ENCODE results near the gene TBC1D16. TPM values are rescaled to one million over a fixed set of nuclear protein-coding genes. Genes with fewer than 3 reads are reported as not detected.

The TBC1D16 gene
- total RNA-seq, 1 experiment from 2014 or later: 96.1 TPM

DNA sequence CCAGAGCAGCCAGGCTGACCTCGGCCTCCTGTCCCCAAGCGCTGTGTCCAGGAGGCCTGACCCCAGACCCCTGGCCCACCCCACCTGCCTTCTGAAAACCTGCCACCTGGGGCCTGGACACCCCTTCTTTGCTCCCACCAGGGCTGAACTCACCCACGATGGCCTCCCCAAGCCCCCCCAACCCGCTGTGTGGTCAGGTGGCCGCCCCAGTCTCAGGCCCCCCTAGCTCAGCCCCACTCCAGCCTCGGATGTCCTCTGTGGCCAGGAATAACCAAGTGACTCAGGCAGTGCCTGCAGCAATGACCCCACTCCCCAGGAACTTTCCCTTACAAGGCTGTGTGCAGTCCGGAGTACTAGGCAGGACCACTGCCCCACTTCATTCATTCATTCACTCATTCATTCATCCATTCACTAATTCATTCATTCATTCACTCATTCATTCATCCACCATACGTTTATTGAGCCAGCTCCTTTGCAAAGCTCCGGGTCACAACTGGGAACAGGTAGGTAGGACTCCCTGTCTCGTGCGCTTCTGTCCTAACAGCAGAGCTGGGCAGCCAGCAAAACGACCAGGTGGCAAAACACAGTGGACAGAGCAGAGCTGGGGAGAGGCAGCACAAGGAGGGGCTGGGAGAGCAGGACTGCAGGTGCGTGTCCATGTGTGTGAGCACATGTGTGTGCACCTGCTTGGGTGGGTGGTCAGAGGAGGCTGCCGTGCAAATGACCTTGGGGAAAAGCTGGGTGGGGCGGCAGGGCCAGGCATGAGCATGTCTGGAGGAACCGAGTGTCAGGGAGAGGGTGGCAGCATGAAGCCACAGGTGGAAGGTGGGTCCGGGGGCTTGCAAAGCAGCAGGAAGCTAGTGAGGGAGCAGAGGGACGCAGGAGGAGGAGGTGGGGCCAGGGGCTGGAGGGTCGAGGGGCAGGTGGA, 120.6 kb downstream of the TBC1D16 start:
- ChIA-PET CTCF (interaction anchor here (0.6 to 3.3 kb wide), 28 partner anchors 9 to 193 kb away, joined by 3 to 27 read pairs (median 5); partner anchors contain the start of genes CBX4, CBX8 and GAA), POLR2A (no interaction called here)
- ATAC-seq (no peak), DNase-seq (ENCODE audit: low spot score) (no peak)
- Mint-ChIP-seq H3K9me3 (no peaks in the 10 kb centered on the region), H3K27me3 (ENCODE audit: low read depth) (no peaks in the 10 kb centered on the region), H3K4me3 (no peak overlapping the region), H3K4me1 (peaks cover 4% of the 10 kb centered on the region; the same call in 1 of the 2 replicates), H3K27ac (peak overlapping the region; percentile 13; the same call in 1 of the 2 replicates), H3K36me3 (no peaks in the 10 kb centered on the region)
- TF ChIP-seq, protein P1, sequence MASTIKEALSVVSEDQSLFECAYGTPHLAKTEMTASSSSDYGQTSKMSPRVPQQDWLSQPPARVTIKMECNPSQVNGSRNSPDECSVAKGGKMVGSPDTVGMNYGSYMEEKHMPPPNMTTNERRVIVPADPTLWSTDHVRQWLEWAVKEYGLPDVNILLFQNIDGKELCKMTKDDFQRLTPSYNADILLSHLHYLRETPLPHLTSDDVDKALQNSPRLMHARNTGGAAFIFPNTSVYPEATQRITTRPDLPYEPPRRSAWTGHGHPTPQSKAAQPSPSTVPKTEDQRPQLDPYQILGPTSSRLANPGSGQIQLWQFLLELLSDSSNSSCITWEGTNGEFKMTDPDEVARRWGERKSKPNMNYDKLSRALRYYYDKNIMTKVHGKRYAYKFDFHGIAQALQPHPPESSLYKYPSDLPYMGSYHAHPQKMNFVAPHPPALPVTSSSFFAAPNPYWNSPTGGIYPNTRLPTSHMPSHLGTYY (CRISPR knock-in tag; IDR thresholded peaks at IDR 0.05): no peak
- TF ChIP-seq JAZF1 (CRISPR knock-in tag; IDR thresholded peaks at IDR 0.05) (no peak), TCF7 (CRISPR knock-in tag; IDR thresholded peaks at IDR 0.05; ENCODE audit: low read depth) (no peak), CREB1 (CRISPR knock-in tag; IDR thresholded peaks at IDR 0.05) (no peak), ZNF138 (CRISPR knock-in tag; conservative IDR thresholded peaks at IDR 0.05) (no peak), FOXK1 (CRISPR knock-in tag; IDR thresholded peaks at IDR 0.05) (no peak)
- TF ChIP-seq, protein P2, sequence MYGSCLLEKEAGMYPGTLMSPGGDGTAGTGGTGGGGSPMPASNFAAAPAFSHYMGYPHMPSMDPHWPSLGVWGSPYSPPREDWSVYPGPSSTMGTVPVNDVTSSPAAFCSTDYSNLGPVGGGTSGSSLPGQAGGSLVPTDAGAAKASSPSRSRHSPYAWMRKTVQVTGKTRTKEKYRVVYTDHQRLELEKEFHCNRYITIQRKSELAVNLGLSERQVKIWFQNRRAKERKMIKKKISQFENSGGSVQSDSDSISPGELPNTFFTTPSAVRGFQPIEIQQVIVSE (CRISPR knock-in tag; IDR thresholded peaks at IDR 0.05; ENCODE audit: borderline replicate concordance): no peak
- TF ChIP-seq, protein P3, sequence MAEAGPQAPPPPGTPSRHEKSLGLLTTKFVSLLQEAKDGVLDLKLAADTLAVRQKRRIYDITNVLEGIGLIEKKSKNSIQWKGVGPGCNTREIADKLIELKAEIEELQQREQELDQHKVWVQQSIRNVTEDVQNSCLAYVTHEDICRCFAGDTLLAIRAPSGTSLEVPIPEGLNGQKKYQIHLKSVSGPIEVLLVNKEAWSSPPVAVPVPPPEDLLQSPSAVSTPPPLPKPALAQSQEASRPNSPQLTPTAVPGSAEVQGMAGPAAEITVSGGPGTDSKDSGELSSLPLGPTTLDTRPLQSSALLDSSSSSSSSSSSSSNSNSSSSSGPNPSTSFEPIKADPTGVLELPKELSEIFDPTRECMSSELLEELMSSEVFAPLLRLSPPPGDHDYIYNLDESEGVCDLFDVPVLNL (CRISPR knock-in tag; IDR thresholded peaks at IDR 0.05; ENCODE audit: borderline replicate concordance, low read depth): no peak

DNA sequence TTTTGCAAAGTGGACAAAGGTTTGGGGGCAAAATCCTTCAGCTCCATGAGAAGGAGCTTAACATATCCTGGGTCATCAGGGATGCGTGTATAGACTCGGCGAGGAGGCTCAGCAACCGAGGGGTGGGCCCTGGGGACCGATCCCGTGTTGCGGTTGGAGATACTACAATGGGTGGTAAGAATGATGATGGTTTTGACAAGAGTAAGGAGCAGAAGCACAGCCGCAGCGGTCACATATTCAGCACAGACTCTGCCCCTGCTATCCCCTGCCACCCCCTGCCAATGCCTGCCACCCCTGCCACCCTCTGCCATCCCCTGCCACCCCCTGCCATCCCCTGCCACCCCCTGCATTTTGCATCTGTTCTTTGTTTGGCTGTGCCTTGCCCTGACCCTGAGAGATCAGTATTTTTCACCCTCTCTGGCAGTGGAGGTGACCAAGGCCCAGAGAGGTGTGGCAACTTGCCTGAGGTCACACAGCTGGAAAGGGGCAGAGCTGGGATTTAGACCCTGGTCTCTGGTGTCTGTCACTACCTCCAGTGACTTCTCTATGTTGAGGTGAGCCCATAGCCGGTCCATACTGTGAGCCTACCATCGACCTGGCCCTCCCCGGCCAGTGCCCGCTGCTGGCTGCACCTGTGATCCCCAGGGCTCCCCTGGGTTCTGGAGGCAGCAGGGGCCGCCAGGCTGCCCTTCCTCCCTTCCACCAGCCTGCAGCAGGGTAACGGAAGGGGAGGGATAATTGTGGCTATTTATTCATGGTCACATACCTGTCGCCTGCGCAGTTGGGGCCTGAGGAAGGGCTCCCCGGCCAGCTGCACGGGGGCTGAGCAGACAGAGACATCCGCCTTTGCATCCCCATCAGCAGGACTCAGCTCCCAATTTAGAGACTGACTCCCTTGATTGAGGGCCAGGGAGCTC, 121.5 kb downstream of the TBC1D16 start:
- Mint-ChIP-seq H3K4me3 (no peak overlapping the region), H3K27me3 (ENCODE audit: low read depth) (no peaks in the 10 kb centered on the region), H3K36me3 (no peaks in the 10 kb centered on the region), H3K27ac (no peak overlapping the region), H3K4me1 (peaks cover 4% of the 10 kb centered on the region; the same call in 1 of the 2 replicates), H3K9me3 (no peaks in the 10 kb centered on the region)
- DNase-seq (ENCODE audit: low spot score) (no peak), ATAC-seq (no peak)
- POLR2A ChIA-PET: no interaction called here
- CTCF ChIA-PET: interaction anchor here (1.0 to 3.3 kb wide), 4 partner anchors 56 to 75 kb away, joined by 3 to 27 read pairs (median 10); partner anchors contain the start of gene CBX4
- TF ChIP-seq ZNF121 (CRISPR knock-in tag; IDR thresholded peaks at IDR 0.05): no peak
- no peak for TF ChIP-seq ZNF423 (CRISPR knock-in tag; IDR thresholded peaks at IDR 0.05)
- TF ChIP-seq, protein P4, sequence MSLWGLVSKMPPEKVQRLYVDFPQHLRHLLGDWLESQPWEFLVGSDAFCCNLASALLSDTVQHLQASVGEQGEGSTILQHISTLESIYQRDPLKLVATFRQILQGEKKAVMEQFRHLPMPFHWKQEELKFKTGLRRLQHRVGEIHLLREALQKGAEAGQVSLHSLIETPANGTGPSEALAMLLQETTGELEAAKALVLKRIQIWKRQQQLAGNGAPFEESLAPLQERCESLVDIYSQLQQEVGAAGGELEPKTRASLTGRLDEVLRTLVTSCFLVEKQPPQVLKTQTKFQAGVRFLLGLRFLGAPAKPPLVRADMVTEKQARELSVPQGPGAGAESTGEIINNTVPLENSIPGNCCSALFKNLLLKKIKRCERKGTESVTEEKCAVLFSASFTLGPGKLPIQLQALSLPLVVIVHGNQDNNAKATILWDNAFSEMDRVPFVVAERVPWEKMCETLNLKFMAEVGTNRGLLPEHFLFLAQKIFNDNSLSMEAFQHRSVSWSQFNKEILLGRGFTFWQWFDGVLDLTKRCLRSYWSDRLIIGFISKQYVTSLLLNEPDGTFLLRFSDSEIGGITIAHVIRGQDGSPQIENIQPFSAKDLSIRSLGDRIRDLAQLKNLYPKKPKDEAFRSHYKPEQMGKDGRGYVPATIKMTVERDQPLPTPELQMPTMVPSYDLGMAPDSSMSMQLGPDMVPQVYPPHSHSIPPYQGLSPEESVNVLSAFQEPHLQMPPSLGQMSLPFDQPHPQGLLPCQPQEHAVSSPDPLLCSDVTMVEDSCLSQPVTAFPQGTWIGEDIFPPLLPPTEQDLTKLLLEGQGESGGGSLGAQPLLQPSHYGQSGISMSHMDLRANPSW (CRISPR knock-in tag; conservative IDR thresholded peaks at IDR 0.05; ENCODE audit: low read depth): no peak
- TF ChIP-seq, protein P5, sequence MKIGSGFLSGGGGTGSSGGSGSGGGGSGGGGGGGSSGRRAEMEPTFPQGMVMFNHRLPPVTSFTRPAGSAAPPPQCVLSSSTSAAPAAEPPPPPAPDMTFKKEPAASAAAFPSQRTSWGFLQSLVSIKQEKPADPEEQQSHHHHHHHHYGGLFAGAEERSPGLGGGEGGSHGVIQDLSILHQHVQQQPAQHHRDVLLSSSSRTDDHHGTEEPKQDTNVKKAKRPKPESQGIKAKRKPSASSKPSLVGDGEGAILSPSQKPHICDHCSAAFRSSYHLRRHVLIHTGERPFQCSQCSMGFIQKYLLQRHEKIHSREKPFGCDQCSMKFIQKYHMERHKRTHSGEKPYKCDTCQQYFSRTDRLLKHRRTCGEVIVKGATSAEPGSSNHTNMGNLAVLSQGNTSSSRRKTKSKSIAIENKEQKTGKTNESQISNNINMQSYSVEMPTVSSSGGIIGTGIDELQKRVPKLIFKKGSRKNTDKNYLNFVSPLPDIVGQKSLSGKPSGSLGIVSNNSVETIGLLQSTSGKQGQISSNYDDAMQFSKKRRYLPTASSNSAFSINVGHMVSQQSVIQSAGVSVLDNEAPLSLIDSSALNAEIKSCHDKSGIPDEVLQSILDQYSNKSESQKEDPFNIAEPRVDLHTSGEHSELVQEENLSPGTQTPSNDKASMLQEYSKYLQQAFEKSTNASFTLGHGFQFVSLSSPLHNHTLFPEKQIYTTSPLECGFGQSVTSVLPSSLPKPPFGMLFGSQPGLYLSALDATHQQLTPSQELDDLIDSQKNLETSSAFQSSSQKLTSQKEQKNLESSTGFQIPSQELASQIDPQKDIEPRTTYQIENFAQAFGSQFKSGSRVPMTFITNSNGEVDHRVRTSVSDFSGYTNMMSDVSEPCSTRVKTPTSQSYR (CRISPR knock-in tag; IDR thresholded peaks at IDR 0.05): no peak
- TF ChIP-seq, protein P6, sequence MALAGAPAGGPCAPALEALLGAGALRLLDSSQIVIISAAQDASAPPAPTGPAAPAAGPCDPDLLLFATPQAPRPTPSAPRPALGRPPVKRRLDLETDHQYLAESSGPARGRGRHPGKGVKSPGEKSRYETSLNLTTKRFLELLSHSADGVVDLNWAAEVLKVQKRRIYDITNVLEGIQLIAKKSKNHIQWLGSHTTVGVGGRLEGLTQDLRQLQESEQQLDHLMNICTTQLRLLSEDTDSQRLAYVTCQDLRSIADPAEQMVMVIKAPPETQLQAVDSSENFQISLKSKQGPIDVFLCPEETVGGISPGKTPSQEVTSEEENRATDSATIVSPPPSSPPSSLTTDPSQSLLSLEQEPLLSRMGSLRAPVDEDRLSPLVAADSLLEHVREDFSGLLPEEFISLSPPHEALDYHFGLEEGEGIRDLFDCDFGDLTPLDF (CRISPR knock-in tag; IDR thresholded peaks at IDR 0.05): no peak
- no peak for TF ChIP-seq MYBL2 (CRISPR knock-in tag; IDR thresholded peaks at IDR 0.05)
- TF ChIP-seq NR1H2 (CRISPR knock-in tag; IDR thresholded peaks at IDR 0.05): no peak
- TF ChIP-seq, protein P7, sequence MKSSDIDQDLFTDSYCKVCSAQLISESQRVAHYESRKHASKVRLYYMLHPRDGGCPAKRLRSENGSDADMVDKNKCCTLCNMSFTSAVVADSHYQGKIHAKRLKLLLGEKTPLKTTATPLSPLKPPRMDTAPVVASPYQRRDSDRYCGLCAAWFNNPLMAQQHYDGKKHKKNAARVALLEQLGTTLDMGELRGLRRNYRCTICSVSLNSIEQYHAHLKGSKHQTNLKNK (CRISPR knock-in tag; IDR thresholded peaks at IDR 0.05): no peak
- no peak for TF ChIP-seq RORB (CRISPR knock-in tag; IDR thresholded peaks at IDR 0.05)
- TF ChIP-seq FOXJ3 (CRISPR knock-in tag; IDR thresholded peaks at IDR 0.05; ENCODE audit: borderline replicate concordance): no peak
- TF ChIP-seq, protein P8, sequence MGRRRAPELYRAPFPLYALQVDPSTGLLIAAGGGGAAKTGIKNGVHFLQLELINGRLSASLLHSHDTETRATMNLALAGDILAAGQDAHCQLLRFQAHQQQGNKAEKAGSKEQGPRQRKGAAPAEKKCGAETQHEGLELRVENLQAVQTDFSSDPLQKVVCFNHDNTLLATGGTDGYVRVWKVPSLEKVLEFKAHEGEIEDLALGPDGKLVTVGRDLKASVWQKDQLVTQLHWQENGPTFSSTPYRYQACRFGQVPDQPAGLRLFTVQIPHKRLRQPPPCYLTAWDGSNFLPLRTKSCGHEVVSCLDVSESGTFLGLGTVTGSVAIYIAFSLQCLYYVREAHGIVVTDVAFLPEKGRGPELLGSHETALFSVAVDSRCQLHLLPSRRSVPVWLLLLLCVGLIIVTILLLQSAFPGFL (CRISPR knock-in tag; IDR thresholded peaks at IDR 0.05; ENCODE audit: borderline replicate concordance): no peak
